NB4 (cell line): Measurements from ENCODE around the gene PIK3AP1.

Experiments
- CTCF ChIP-seq: IDR thresholded peaks from one replicate; pipeline ENCODE4 v1.5.1; 2012; ENCODE audit warnings: low read depth, low read length
- MAX ChIP-seq: IDR thresholded peaks from 2 replicates; pipeline ENCODE4 v1.6.1; 2011; ENCODE audit warnings: low read depth, low read length
- MYC ChIP-seq: IDR thresholded peaks from 2 replicates; pipeline ENCODE4 v1.6.1; 2011; ENCODE audit warnings: low read depth, low read length
- POLR2A ChIP-seq: IDR thresholded peaks from 2 replicates; pipeline ENCODE4 v1.6.1; 2011; ENCODE audit warnings: mild to moderate bottlenecking; ENCODE audit not compliant: insufficient read length; ENCODE audit errors: extremely low read depth

GRCh38 chr10:96638120-96638519, 82.2 kb downstream of the PIK3AP1 start:
- TF ChIP-seq CTCF (no peak), POLR2A (no peak), MYC (no peak), MAX (no peak)
